D721Med (cell line): Measurements from ENCODE around the gene HP1BP3.
"Not testable (repeated sequence)": the region's sequence is repeated elsewhere in the genome, so short reads cannot be mapped to it uniquely, and the experiment has no call there.

ENCODE experiments used
- DNase-seq: peaks from one replicate; pipeline ENCODE4 v3.0.0; 2011; ENCODE audit warnings: low spot score; ENCODE audit not compliant: insufficient read length
- FAIRE-seq: peaks from 2 replicates; lab custom pipeline; 2011; peaks lifted over from hg19 to GRCh38; lab: Jason Lieb, UNC
- TF ChIP-seq, protein P1 (sequence below): IDR thresholded peaks from 2 replicates; pipeline ENCODE4 v1.5.1; 2012; ENCODE audit warnings: mild to moderate bottlenecking, control low read depth; ENCODE audit not compliant: insufficient read depth; ENCODE audit errors: missing control alignments

The HP1BP3 gene

DNA sequence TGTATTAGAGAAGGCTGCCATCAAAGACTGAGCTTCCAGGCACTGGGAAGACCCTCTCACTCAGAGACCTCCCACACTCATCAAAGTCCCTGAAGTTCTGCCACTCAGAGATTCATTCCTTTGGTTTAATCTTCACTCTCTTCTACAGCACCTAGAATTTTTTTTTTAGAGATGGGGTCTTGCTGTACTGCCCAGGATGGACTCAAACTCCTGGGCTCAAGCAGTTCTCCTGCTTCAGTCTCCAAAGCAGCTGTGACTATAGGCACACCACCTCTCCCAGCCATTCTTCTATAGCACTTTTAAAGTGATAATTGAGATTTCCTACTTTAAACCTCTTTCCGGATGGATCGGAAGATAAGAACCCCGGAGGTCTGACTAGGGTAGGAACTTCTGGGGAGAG lies 3.7 kb upstream of the HP1BP3 start:
- DNase-seq (no peak), FAIRE-seq (no peak)
- TF ChIP-seq, protein P1, sequence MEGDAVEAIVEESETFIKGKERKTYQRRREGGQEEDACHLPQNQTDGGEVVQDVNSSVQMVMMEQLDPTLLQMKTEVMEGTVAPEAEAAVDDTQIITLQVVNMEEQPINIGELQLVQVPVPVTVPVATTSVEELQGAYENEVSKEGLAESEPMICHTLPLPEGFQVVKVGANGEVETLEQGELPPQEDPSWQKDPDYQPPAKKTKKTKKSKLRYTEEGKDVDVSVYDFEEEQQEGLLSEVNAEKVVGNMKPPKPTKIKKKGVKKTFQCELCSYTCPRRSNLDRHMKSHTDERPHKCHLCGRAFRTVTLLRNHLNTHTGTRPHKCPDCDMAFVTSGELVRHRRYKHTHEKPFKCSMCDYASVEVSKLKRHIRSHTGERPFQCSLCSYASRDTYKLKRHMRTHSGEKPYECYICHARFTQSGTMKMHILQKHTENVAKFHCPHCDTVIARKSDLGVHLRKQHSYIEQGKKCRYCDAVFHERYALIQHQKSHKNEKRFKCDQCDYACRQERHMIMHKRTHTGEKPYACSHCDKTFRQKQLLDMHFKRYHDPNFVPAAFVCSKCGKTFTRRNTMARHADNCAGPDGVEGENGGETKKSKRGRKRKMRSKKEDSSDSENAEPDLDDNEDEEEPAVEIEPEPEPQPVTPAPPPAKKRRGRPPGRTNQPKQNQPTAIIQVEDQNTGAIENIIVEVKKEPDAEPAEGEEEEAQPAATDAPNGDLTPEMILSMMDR: no peak

DNA sequence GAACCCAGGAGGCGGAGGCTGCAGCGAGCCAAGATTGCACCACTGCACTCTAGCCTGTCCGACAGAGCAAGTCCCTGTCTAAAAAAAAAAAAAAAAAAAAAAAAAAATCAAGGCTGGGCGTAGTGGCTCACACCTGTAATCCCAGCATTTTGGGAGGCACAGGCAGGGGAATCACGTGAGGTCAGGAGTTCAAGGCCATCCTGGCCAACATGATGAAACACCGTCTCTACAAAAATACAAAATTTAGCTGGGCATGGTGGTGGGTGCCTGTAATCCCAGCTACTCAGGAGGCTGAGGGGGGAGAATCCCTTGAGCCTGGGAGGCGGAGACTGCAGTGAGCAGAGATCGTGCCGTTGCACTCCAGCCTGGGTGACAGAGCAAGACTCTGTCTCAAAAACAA lies 2.5 kb upstream of the HP1BP3 start:
- FAIRE-seq: not testable (repeated sequence)

GRCh38 chr1:20787840-20788795 lies 1.0 kb upstream of the HP1BP3 start:
- no peak for FAIRE-seq

More for the DNA sequence above, 2.5 kb upstream of the HP1BP3 start:
- not testable (repeated sequence) for DNase-seq

GRCh38 chr1:20786253-20787028 lies 666 bp downstream of the HP1BP3 start:
- TF ChIP-seq, protein P1: no peak
- FAIRE-seq: no peak
- DNase-seq: peak; percentile 27

More at GRCh38 chr1:20787840-20788795, 1.0 kb upstream of the HP1BP3 start:
- TF ChIP-seq, protein P1: no peak
- no peak for DNase-seq

GRCh38 chr1:20785907-20786252 lies 1.2 kb downstream of the HP1BP3 start:
- no peak for DNase-seq
- TF ChIP-seq, protein P1: no peak
- no peak for FAIRE-seq

GRCh38 chr1:20775700-20776099 lies 11.4 kb downstream of the HP1BP3 start:
- FAIRE-seq: no peak
- TF ChIP-seq, protein P1: no peak
- no peak for DNase-seq

- TF ChIP-seq, protein P1: no peak
- FAIRE-seq (no peak), DNase-seq (no peak)
Observed at GRCh38 chr1:20771780-20772179, 15.3 kb downstream of the HP1BP3 start.
